CD14-positive monocyte (primary cell): ENCODE data around the gene AMBRA1. TPM values are rescaled to one million over a fixed set of nuclear protein-coding genes. Genes with fewer than 3 reads are reported as not detected.
A peak's percentile ranks its signal among the peaks of the same experiment; 100 is the strongest.

Source experiments
- DNase-seq, 3 donors: peaks; one replicate each; pipeline ENCODE4 v3.0.0-alpha.2; 2011 to 2022
- H2AFZ ChIP-seq: 2 replicates; pipeline ENCODE4 v1.6.0; 2012; ENCODE audit warnings: mild to moderate bottlenecking, low read depth, low read length, inconsistent platforms; ENCODE audit not compliant: insufficient read depth, poor library complexity, severe bottlenecking
- H3K27ac ChIP-seq, 2 donors: 1 replicate in 1 of 2; 2 replicates in 1 of 2; pipeline ENCODE4 v1.5.1; 2012 to 2013; ENCODE audit warnings: low read length in 2 of 2, control low read depth in 1 of 2, inconsistent platforms in 1 of 2, low read depth in 1 of 2, mild to moderate bottlenecking in 1 of 2
- H3K27me3 ChIP-seq, 2 donors: one replicate each; pipeline versions ENCODE4 v1.6.0 to v1.6.1; 2011 to 2013; ENCODE audit warnings: low read length in 2 of 2; ENCODE audit not compliant: control insufficient read depth in 2 of 2, insufficient read depth in 2 of 2
- H3K36me3 ChIP-seq, 2 donors: replicated peaks in 1 of 2; 1 replicate in 1 of 2; 2 replicates in 1 of 2; pipeline versions ENCODE4 v1.5.1 to v1.6.1; 2012 to 2013; ENCODE audit warnings: low read length in 2 of 2, control low read depth in 1 of 2, inconsistent platforms in 1 of 2, mild to moderate bottlenecking in 1 of 2; ENCODE audit not compliant: insufficient read depth in 2 of 2, control insufficient read depth in 1 of 2
- H3K4me1 ChIP-seq, 2 donors: 1 replicate in 1 of 2; 2 replicates in 1 of 2; pipeline versions ENCODE4 v1.5.1 to v1.6.1; 2012 to 2013; ENCODE audit warnings: low read length in 2 of 2, control low read depth in 1 of 2, inconsistent platforms in 1 of 2, mild to moderate bottlenecking in 1 of 2, moderate library complexity in 1 of 2; ENCODE audit not compliant: insufficient read depth in 2 of 2, control insufficient read depth in 1 of 2
- H3K4me2 ChIP-seq: replicated peaks from 2 replicates; pipeline ENCODE3; 2012; ENCODE audit warnings: low read length, moderate library complexity, mild to moderate bottlenecking; ENCODE audit not compliant: poor library complexity, severe bottlenecking; ENCODE audit errors: extremely low read depth
- H3K4me3 ChIP-seq, 3 experiments: fragments of 200-600 bp in 1 of 3; sonication (generic) in 1 of 3; replicated peaks in 1 of 3; 1 replicate in 2 of 3; 2 replicates in 1 of 3; pipeline ENCODE4 v1.5.1; 2011 to 2013; ENCODE audit warnings: low read length in 3 of 3, mild to moderate bottlenecking in 3 of 3, control low read depth in 2 of 3, low read depth in 2 of 3, inconsistent platforms in 1 of 3, moderate library complexity in 1 of 3
- H3K79me2 ChIP-seq: 2 replicates; pipeline ENCODE4 v1.6.0; 2012; ENCODE audit warnings: mild to moderate bottlenecking, control low read depth, inconsistent platforms, low read length, moderate library complexity; ENCODE audit not compliant: insufficient read depth
- H3K9ac ChIP-seq: 2 replicates; pipeline ENCODE4 v1.6.0; 2017; ENCODE audit warnings: low read length, mild to moderate bottlenecking; ENCODE audit not compliant: insufficient read depth, poor library complexity, severe bottlenecking
- H3K9me3 ChIP-seq, 2 donors: replicated peaks in 1 of 2; 1 replicate in 1 of 2; 2 replicates in 1 of 2; pipeline versions ENCODE4 v1.5.1 to v1.6.1; 2012 to 2013; ENCODE audit warnings: low read length in 2 of 2, control low read depth in 1 of 2; ENCODE audit not compliant: control insufficient read depth in 1 of 2, insufficient read depth in 1 of 2
- H4K20me1 ChIP-seq: 2 replicates; pipeline ENCODE4 v1.6.0; 2012; ENCODE audit warnings: mild to moderate bottlenecking, low read length, control low read depth, moderate library complexity; ENCODE audit not compliant: insufficient read depth
- H3K27ac Mint-ChIP-seq, 7 donors: one replicate each; pipeline ENCODE4 v1.8.0; 2020; ENCODE audit warnings: mild to moderate bottlenecking in 7 of 7, mixed read lengths in 7 of 7, moderate library complexity in 6 of 7, inconsistent platforms in 2 of 7
- H3K27me3 Mint-ChIP-seq, 3 donors: one replicate each; pipeline ENCODE4 v1.8.0; 2021 to 2022; ENCODE audit warnings: low read depth in 3 of 3, mild to moderate bottlenecking in 3 of 3, mixed read lengths in 3 of 3, moderate library complexity in 3 of 3, inconsistent platforms in 1 of 3
- H3K36me3 Mint-ChIP-seq, 2 donors: one replicate each; pipeline ENCODE4 v1.8.0; 2020; ENCODE audit warnings: mixed read lengths in 2 of 2, inconsistent platforms in 1 of 2, mild to moderate bottlenecking in 1 of 2
- H3K4me1 Mint-ChIP-seq: one replicate; pipeline ENCODE4 v1.8.0; 2020; ENCODE audit warnings: mild to moderate bottlenecking, mixed read lengths
- H3K4me3 Mint-ChIP-seq, 2 donors: one replicate each; pipeline ENCODE4 v1.8.0; 2020; ENCODE audit warnings: mild to moderate bottlenecking in 2 of 2, mixed read lengths in 2 of 2, moderate library complexity in 1 of 2
- H3K9me3 Mint-ChIP-seq, 7 donors: one replicate each; pipeline ENCODE4 v1.8.0; 2020 to 2022; ENCODE audit warnings: mixed read lengths in 7 of 7, mild to moderate bottlenecking in 6 of 7, moderate library complexity in 6 of 7, inconsistent platforms in 2 of 7
- CTCF ChIP-seq: fragments of 200-600 bp; IDR thresholded peaks from one replicate; pipeline ENCODE4 v1.8.0; 2022; ENCODE audit warnings: antibody characterized with exemption, mild to moderate bottlenecking
- WGBS: methylation state at CpG from one replicate; pipeline ENCODE4 v1.1.5; 2013; ENCODE audit warnings: missing lambda C conversion rate; ENCODE audit not compliant: insufficient coverage; 5-methylcytosine and 5-hydroxymethylcytosine counted together
- intact Hi-C, 2 donors: fragments of 100-400 bp; cut with micrococcal nuclease; formaldehyde crosslinking; loops; one replicate each; pipeline versions ENCODE4 v1.15.0 to v1.15.1; 2023
- polyA plus RNA-seq, 3 donors: library from polyadenylated mRNA; depleted of rRNA in 1 of 3; unstranded in 2 of 3; stranded (reverse) in 1 of 3; fragments of 300-500 nt in 2 of 3; fragments of >200 nt in 1 of 3; fragmentation: Illumina TruSeq in 2 of 3; gene quantifications; 1 replicate in 2 of 3; 2 replicates in 1 of 3; pipeline ENCODE4 v1.2.3, GENCODE V29; 2012 to 2021

Gene AMBRA1
- polyA plus RNA-seq, 3 donors: 2.1 to 6.1 (median 3.8) TPM

GRCh38 chr11:46418751-46419150 is 175.1 kb downstream of the AMBRA1 start:
- TF ChIP-seq CTCF: no peak
- DNase-seq: no peak
- no peaks in the 10 kb centered on the region for H3K4me1 Mint-ChIP-seq

GRCh38 chr11:46417711-46418110 is 176.1 kb downstream of the AMBRA1 start:
- Histone ChIP-seq H3K4me3 (no peak overlapping the region), H3K27ac (no peak overlapping the region), H3K4me1 (no peaks in the 10 kb centered on the region), H4K20me1 (no peaks in the 10 kb centered on the region), H3K9me3 (no peaks in the 10 kb centered on the region), H3K9ac (no peak overlapping the region), H3K4me2 (no peak overlapping the region), H3K27me3 (no peaks in the 10 kb centered on the region), H3K79me2 (no peaks in the 10 kb centered on the region), H2AFZ (no peak overlapping the region), H3K36me3 (peaks cover 45 to 82% of the 10 kb centered on the region in 2 donors)
- no peak for TF ChIP-seq CTCF
- H3K27ac Mint-ChIP-seq: peak overlapping the region in 1 of 7 donors; percentile 12
- no peak overlapping the region for H3K4me3 Mint-ChIP-seq
- 100% methylated on average over 6 of the region's 7 CpGs for WGBS
- H3K9me3 Mint-ChIP-seq: no peaks in the 10 kb centered on the region
- DNase-seq: no peak
- no peaks in the 10 kb centered on the region for H3K27me3 Mint-ChIP-seq
- peaks cover 73 to 76% of the 10 kb centered on the region in 2 donors for H3K36me3 Mint-ChIP-seq
- intact Hi-C loops: no loop called here
- no peaks in the 10 kb centered on the region for H3K4me1 Mint-ChIP-seq

More at GRCh38 chr11:46418751-46419150, 175.1 kb downstream of the AMBRA1 start:
- no peaks in the 10 kb centered on the region for H3K27me3 Mint-ChIP-seq
- Histone ChIP-seq H3K9me3 (no peaks in the 10 kb centered on the region), H3K36me3 (peaks cover 43 to 75% of the 10 kb centered on the region in 2 donors), H3K4me1 (no peaks in the 10 kb centered on the region), H3K27me3 (no peaks in the 10 kb centered on the region), H3K79me2 (no peaks in the 10 kb centered on the region), H3K4me2 (no peak overlapping the region), H3K4me3 (no peak overlapping the region), H4K20me1 (no peaks in the 10 kb centered on the region), H3K27ac (no peak overlapping the region), H2AFZ (no peak overlapping the region), H3K9ac (no peak overlapping the region)
- no peaks in the 10 kb centered on the region for H3K9me3 Mint-ChIP-seq
- no peak overlapping the region for H3K4me3 Mint-ChIP-seq
- H3K27ac Mint-ChIP-seq: no peak overlapping the region
- WGBS: no CpG with 5 or more reads among the region's 5 CpGs
- intact Hi-C loops: no loop called here
- peaks cover 68 to 70% of the 10 kb centered on the region in 2 donors for H3K36me3 Mint-ChIP-seq
